ENCODE measurements around the gene CDC73.

DNA sequence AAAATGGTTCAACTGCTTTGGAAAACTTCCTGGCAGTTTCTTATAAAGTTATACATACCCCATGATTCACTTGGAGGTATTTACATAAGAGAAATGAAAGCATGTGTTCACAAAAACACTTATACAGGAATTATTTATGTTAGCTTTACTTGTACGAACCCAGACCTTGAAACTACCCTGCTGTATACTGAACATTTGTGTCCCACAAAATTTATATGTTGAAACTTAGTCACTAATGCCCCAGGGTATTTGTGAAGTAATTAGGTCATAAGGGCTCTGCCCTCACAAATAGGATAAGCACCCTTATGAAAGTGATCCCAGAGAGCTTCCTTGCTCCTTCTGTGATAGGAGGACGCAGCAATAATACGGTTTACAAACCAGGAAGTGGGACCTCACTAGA lies 107.3 kb downstream of the CDC73 start:
- TF ChIP-seq, protein P1, sequence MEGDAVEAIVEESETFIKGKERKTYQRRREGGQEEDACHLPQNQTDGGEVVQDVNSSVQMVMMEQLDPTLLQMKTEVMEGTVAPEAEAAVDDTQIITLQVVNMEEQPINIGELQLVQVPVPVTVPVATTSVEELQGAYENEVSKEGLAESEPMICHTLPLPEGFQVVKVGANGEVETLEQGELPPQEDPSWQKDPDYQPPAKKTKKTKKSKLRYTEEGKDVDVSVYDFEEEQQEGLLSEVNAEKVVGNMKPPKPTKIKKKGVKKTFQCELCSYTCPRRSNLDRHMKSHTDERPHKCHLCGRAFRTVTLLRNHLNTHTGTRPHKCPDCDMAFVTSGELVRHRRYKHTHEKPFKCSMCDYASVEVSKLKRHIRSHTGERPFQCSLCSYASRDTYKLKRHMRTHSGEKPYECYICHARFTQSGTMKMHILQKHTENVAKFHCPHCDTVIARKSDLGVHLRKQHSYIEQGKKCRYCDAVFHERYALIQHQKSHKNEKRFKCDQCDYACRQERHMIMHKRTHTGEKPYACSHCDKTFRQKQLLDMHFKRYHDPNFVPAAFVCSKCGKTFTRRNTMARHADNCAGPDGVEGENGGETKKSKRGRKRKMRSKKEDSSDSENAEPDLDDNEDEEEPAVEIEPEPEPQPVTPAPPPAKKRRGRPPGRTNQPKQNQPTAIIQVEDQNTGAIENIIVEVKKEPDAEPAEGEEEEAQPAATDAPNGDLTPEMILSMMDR (IDR thresholded peaks at IDR 0.05) = no peak
- TF ChIP-seq EP300 (IDR thresholded peaks at IDR 0.05) = no peak
- TF ChIP-seq POLR2AphosphoS5 (IDR thresholded peaks at IDR 0.05) = no peak
- TF ChIP-seq POLR2A (IDR thresholded peaks at IDR 0.05) = no peak

All from suprapubic skin (tissue), 4 donors.